Iris pigment epithelial cell (primary cell): ENCODE data around the gene DDRGK1.
"Not testable (repeated sequence)": the region's sequence is repeated elsewhere in the genome, so short reads cannot be mapped to it uniquely, and the experiment has no call there.

Experiments used
- DNase-seq: peaks from one replicate; pipeline ENCODE4 v3.0.0-alpha.2; 2011; ENCODE audit warnings: low read depth

DDRGK1 gene

DNA sequence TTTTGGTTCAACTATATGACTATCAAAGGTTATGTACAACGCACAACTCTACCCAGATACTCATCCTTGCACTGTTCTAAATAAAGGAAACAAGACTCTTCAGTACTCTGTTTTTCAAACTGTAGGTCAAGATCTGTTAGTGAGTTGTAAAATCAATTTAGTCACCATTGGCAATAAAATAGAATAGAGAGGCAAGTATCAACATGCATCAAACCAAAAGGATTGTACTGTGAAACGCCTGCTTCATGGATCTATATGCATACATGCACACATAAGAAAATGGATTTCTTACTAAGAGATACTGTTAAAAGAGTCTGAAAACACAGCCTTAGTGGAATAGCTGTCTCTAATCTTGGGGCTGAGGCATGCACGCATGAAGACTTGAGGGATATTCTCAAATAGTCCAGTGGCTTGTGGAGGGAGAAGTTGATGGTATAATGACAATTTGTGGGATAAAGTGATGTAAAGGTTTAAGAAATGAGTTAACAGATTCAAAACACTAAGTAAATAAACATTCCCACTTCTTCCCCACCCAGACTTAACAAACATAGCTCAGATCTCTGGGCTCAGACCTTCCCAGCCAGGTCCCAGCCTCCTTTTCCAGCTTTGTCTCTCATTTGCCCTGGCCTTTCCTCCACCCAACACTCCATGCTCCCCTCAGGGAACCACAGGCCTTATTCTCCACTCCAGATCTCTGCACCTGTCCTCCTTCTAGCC is 20.4 kb downstream of the DDRGK1 start:
- no peak for DNase-seq

GRCh38 chr20:3182429-3182828 is 22.1 kb downstream of the DDRGK1 start:
- not testable (repeated sequence) for DNase-seq

DNA sequence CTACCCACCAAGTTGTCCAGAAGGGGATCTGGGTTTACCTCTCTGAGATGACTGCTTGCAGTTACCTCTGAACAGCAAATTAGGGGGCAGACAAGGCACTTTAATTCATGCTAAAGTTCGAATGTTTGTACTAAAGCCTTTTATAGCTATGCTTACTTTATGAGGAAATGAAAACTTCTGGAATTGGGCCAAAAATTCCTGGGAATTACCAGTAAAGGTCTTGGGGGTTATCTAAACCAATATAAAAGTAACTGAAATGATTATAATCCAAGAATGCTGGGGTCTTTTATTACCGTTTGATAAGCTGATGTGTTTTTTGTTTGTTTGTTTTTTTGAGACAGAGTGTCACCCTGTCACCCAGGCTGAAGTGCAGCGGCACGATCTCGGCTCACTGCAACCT is 23.2 kb downstream of the DDRGK1 start:
- no peak for DNase-seq

DNA sequence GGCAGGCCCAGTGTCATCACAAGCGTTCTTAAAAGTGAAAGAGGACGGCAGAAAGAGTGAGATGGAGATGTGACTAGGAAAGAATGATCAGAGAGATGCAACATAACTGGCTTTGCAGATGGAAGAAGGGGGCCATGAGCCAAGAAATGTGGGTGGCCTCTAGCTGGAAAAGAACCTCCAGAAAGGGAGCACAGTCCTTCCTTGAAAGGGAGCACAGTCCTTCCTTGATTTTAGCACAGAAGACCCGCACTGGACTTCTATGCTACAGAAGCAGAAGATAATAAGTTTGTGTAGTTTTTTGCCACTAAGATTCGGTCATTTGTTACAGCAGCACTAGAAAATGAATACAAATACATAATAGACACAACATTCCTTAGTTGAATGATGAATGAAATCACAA is 24.2 kb downstream of the DDRGK1 start:
- no peak for DNase-seq

DNA sequence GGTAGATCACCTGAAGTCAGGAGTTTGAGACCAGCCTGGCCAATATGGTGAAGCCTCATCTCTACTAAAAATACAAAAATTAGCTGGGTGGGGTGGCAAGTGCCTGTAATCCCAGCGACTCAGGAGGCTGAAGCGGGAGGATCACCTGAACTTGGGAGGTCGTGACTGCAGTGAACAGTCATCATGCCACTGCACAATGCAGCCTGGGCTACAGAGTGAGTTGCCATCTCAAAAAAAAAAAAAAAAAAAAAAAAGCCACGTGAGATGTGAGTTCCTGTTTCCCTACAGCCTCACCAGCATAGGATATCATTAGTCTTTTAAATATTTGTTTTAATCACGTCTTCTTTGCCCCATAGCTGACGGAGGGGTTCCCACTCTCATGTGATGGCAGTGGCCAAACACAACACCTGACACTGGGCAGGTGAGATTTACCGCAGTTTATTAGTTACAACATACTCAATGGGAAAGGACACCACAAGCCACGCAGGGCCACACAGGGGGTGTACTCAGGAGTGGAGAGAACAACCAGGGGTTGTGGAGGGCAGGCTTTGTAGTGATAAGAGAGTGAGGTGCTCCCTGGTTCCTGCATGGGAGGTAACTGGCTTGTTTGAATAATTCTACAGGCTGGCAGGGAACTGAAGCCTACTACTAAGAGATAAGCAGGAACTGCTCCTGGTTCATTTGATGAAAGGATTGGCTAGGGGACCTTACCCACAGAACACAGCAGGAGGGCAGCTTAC is 26.6 kb downstream of the DDRGK1 start:
- DNase-seq = no peak

- no peak for DNase-seq
Measured at GRCh38 chr20:3175270-3175669, 29.2 kb downstream of the DDRGK1 start.

GRCh38 chr20:3174442-3175261 is 29.8 kb downstream of the DDRGK1 start:
- DNase-seq = peak; percentile 59

DNA sequence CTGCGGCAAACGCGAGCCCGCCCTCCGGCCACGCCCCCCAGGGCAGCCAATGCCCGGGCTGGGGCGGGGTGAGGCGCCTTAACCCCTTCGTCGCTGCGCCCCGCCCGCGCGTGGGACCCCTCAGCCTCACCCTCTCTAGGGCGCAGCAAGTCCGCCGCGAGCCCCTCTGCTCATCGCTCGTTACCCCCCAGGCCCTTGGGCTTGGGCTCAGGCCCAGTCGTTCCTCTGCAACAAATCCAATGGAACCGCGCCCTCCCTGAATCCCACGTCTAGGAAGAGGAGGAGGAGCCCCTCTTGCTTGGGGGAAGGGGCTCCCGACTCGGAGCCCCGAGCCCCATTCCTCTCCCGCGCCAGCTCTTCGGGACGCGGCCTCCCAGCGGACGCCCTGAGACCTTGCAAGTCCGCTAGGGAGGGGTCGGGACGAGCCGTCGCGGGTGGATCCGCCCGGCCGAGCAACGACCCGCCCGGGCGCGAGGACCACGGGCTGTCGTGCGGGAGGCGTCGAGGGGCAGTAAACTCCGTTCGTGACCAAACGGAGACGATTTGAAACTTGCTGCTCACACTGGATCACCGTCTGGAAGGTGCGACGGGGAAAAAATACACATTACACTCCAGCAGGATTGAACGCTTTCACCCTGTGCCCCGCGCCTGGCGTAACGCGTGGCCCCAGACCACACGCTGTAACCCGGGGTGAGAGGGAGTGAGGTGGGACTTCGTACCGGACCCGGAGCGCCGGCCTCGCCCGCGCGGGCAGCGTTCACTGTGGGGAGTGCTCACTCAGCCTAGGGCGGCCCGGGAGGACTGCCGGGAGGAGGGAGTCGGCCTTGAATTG is 30.7 kb downstream of the DDRGK1 start:
- DNase-seq = peak; percentile 73

- DNase-seq = peak; percentile 52
Measured at GRCh38 chr20:3172933-3173609, 31.4 kb downstream of the DDRGK1 start, which contains the start of gene LZTS3. Gene LZTS3 (minus strand): TSS chr20:3173549. CDS start chr20:3167163, 6,386 bp downstream.

- DNase-seq = no peak
Measured at GRCh38 chr20:3172126-3172932, 32.2 kb downstream of the DDRGK1 start.

DNA sequence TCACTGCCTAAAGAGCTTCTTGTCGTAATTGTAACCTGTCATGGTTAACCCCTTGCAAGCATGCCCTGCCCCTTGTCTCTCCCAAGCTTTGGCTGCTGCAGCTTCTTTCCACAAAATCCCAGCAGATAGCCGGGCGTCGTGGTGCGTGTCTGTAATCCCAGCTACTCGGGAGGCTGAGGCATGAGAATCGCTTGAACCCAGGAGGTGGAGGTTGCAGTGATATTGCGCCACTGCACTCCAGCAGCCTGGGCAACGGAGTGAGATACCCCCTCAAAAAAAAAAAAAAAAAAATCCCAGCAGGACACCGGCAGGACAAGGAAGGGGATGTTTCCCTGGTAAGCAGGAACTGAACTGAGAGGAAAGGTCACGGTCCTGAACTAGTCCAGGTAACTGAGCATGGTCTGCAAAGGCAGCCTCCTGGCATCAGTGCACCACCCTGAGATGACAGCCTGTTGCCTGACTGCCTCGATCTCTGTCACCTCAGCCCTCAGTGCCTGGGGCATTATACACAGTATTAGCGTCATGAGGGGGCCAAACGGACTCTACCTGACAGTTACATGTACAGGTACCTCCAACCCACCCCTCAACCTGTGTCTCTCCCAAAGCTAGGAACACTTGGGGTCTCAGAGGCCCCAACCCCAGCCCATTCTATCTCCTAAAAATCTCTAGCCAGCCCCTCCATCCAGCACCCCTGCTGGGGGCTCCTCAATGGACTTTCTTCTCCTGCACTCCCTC is 32.9 kb downstream of the DDRGK1 start:
- DNase-seq = no peak

GRCh38 chr20:3168829-3169590 is 35.5 kb downstream of the DDRGK1 start:
- no peak for DNase-seq

- DNase-seq = no peak
Measured at GRCh38 chr20:3168079-3168828, 36.2 kb downstream of the DDRGK1 start.

DNA sequence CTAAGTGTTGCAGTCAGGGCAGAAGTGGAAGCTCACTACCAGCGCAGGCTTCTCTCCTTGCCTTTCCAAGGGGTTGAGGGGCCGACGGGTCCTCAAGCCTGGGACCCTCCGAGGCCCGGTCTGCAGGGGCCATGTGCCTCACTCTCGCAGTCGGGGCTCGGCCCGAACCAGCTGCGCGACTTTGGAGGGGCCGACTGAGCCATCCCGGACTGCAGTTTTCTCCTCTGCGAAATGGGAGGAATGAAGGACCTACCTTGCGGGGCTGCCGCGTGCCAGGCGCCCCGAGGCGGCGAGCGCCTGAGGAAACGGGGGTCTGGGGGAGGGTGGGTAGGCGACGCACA is 36.8 kb downstream of the DDRGK1 start:
- no peak for DNase-seq

- DNase-seq = no peak
Measured at GRCh38 chr20:3166913-3167342, 37.6 kb downstream of the DDRGK1 start.

DNA sequence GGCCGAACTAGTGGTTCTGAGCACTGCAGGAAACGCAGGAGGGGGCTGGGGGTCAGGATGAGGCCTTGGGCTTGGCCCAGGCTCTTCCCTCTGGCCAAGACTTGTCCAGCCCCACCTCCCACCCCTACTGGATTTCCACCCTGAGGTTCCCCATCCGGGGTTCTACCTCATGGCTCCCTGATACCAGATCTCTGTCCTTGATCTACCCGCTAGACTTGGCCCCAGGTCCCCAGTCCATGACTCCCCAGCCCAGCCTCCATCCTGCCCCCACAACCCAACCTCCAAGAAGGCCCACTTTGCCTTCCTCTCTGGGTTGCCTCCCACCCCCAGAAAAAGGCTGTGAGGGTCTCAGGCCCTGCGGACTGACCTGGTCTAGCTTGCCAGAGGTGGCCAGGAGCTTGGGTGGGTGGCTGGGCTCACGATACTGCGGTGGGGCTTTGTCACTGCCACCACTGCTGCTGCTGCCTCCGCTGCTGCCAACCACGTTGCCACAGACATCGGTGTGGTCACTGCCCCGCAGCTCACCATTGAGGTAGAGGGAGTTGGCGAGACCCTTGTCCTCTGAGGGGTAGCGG is 38.1 kb downstream of the DDRGK1 start:
- no peak for DNase-seq

DNA sequence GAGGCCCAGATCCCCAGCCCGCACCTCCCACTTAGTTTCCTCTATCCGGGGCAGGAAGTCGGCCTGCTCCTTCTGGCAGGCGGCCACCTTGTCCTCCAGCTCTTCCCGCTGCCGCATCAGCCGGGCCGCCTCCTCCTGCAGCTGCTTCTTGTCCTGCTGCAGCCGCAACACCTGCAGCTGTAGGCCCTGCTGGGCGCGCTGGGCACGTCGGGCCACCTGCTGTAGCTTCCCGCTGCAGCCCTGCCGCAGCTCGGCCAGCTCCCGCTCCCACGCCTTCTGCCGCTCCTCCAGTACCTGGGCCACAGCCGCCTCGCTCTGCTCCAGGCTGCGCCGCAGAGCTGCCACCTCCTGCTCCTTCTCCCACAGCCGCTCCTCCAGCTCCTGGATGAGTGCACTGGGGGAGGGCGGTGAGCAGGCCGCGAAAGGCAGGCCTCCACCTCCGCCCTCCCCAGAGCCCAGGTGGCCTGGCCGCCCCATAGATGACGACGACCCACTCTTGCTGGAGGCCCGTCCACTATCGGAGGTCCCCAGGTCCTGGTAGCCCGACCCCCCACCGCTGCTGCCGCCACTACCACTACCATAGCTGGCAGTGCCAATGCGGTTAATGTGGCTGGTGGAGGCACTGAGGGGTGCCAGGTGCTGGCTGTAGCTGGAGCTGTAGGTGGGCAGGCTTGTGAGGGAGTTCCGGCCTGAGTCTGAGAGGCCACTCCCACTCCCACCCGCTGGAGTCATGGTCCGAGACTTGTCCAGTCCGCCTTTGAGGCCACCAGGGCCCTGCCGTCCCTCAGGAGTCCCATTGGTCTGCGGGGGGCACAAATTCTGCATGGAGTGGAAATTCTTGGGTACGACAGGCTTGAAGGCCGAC is 38.8 kb downstream of the DDRGK1 start:
- DNase-seq = peak; percentile 58
